Activated T-cell treated with anti-CD3 and anti-CD28 coated beads, Interleukin-2, amount 50 U/mL, for 24 hours (primary cell): ENCODE results near the gene MRPS15.

ENCODE experiments used
- DNase-seq: peaks from one replicate; pipeline ENCODE4 v3.0.0-alpha.2; 2020
- H3K27ac Mint-ChIP-seq: 2 replicates; pipeline ENCODE4 v1.8.0; 2020; ENCODE audit warnings: mild to moderate bottlenecking, mixed read lengths
- H3K27me3 Mint-ChIP-seq: 2 replicates; pipeline ENCODE4 v1.8.0; 2020; ENCODE audit warnings: mixed read lengths
- H3K36me3 Mint-ChIP-seq: 2 replicates; pipeline ENCODE4 v1.8.0; 2020; ENCODE audit warnings: low read depth, mixed read lengths
- H3K4me1 Mint-ChIP-seq: 2 replicates; pipeline ENCODE4 v1.8.0; 2020; ENCODE audit warnings: low read depth, mixed read lengths
- H3K4me3 Mint-ChIP-seq: 2 replicates; pipeline ENCODE4 v1.8.0; 2020; ENCODE audit warnings: mild to moderate bottlenecking, moderate library complexity, mixed read lengths
- H3K9me3 Mint-ChIP-seq: 2 replicates; pipeline ENCODE4 v1.8.0; 2020; ENCODE audit warnings: mixed read lengths

Gene MRPS15

DNA sequence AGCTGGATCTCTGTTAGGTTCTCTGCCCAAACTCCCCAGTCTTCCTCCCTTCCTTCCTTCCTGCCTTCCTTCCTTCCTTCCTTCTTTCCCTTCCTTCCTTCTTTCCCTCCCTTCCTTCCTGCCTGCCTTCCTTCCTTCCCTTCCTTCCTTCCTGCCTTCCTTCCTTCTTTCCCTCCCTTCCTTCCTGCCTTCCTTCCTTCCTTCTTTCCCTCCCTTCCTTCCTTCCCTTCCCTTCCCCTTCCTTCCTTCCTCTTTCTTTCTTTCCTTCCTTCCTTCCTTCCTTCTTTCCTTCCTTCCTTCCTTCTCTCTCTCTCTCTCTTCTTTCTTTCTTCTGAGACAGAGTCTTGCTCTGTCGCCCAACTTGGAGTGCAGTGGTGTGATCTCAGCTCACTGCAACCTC lies 57.7 kb downstream of the MRPS15 start:
- Mint-ChIP-seq H3K27ac (no peak overlapping the region), H3K4me1 (peaks cover 4% of the 10 kb centered on the region), H3K9me3 (no peaks in the 10 kb centered on the region), H3K4me3 (no peak overlapping the region), H3K27me3 (no peaks in the 10 kb centered on the region), H3K36me3 (no peaks in the 10 kb centered on the region)
- no peak for DNase-seq
